Endothelial cell of umbilical vein (primary cell): ENCODE data around the gene ZC2HC1C. TPM values are rescaled to one million over a fixed set of nuclear protein-coding genes. Genes with fewer than 3 reads are reported as not detected.

Experiments
- BruUV-seq: library from RNA; stranded (reverse); fragments of 400-500 nt; replicated peaks from 2 replicates; lab custom pipeline; 2021; lab: Mats Ljungman, UMichigan
- CTCF ChIA-PET: fragments of 300-600, 350-600 bp; sonication (Branson Sonifier 250); formaldehyde crosslinking; loops from one replicate; lab custom pipeline; 2021; ENCODE audit warnings: antibody characterized with exemption, inconsistent platforms; lab: Charles Lee
- POLR2A ChIA-PET: fragments of 300-600, 350-600 bp; sonication (Branson Sonifier 250); formaldehyde crosslinking; loops from one replicate; lab custom pipeline; 2021; ENCODE audit warnings: antibody characterized with exemption, inconsistent platforms; lab: Charles Lee
- DNase-seq: peaks from one replicate; pipeline ENCODE4 v3.0.0-alpha.2; 2011; ENCODE audit warnings: low read depth, low spot score
- FAIRE-seq: peaks from 2 replicates; lab custom pipeline; 2011; peaks lifted over from hg19 to GRCh38; lab: Jason Lieb, UNC
- H2AFZ ChIP-seq: 2 replicates; pipeline ENCODE4 v1.6.0; 2012; ENCODE audit warnings: low read depth, low read length, control low read depth, inconsistent platforms
- H3K27ac ChIP-seq: 2 replicates; pipeline ENCODE4 v1.5.1; 2011; ENCODE audit warnings: low read depth, mild to moderate bottlenecking, control low read depth, low read length, moderate library complexity; ENCODE audit not compliant: insufficient read depth
- H3K27me3 ChIP-seq, 2 experiments: 2 replicates each; pipeline versions ENCODE4 v1.6.0 to v1.6.1; 2011; ENCODE audit warnings: low read length in 2 of 2, mixed read lengths in 1 of 2; ENCODE audit not compliant: control insufficient read depth in 2 of 2, insufficient read depth in 2 of 2
- H3K36me3 ChIP-seq, 2 experiments: 2 replicates in 1 of 2; 3 replicates in 1 of 2; pipeline ENCODE4 v1.5.1; 2011; ENCODE audit warnings: low read length in 2 of 2, mild to moderate bottlenecking in 1 of 2, moderate library complexity in 1 of 2; ENCODE audit not compliant: control insufficient read depth in 2 of 2, insufficient read depth in 2 of 2; ENCODE audit errors: extremely low read depth in 1 of 2
- H3K4me1 ChIP-seq: 3 replicates; pipeline ENCODE4 v1.5.1; 2011; ENCODE audit warnings: mild to moderate bottlenecking, low read length; ENCODE audit not compliant: control insufficient read depth, insufficient read depth; ENCODE audit errors: extremely low read depth
- H3K4me2 ChIP-seq: 2 replicates; pipeline ENCODE4 v1.6.1; 2011; ENCODE audit warnings: low read length, control low read depth, mixed read lengths; ENCODE audit not compliant: insufficient read depth
- H3K4me3 ChIP-seq, 3 experiments: fragments of 200-600 bp in 1 of 3; sonication (generic), shearing (Covaris generic) in 1 of 3; replicated peaks in 1 of 3; 2 replicates each; pipeline ENCODE4 v1.5.1; 2011 to 2016; ENCODE audit warnings: control low read depth in 3 of 3, low read length in 3 of 3, mild to moderate bottlenecking in 2 of 3, inconsistent platforms in 1 of 3, low read depth in 1 of 3, moderate library complexity in 1 of 3; ENCODE audit not compliant: insufficient read depth in 1 of 3
- H3K79me2 ChIP-seq: 2 replicates; pipeline ENCODE4 v1.6.0; 2012; ENCODE audit warnings: low read length, inconsistent platforms; ENCODE audit not compliant: control insufficient read depth, insufficient read depth
- H3K9ac ChIP-seq: replicated peaks from 2 replicates; pipeline ENCODE3; 2011; ENCODE audit warnings: low read length, control low read depth; ENCODE audit not compliant: insufficient read depth; ENCODE audit errors: extremely low read depth
- H3K9me1 ChIP-seq: replicated peaks from 3 replicates; pipeline ENCODE4 v1.6.0; 2011; ENCODE audit warnings: mild to moderate bottlenecking, low read length; ENCODE audit not compliant: control insufficient read depth, insufficient read depth; ENCODE audit errors: extremely low read depth
- H3K9me3 ChIP-seq: replicated peaks from 2 replicates; pipeline ENCODE4 v1.5.1; 2012; ENCODE audit warnings: low read length, inconsistent platforms; ENCODE audit not compliant: control insufficient read depth, insufficient read depth
- H4K20me1 ChIP-seq: replicated peaks from 2 replicates; pipeline ENCODE3; 2011; ENCODE audit warnings: mild to moderate bottlenecking, low read length; ENCODE audit not compliant: control insufficient read depth, insufficient read depth; ENCODE audit errors: extremely low read depth
- EZH2 ChIP-seq: IDR thresholded peaks from 2 replicates; pipeline ENCODE4 v1.6.1; 2012; ENCODE audit warnings: borderline replicate concordance, low read depth, mild to moderate bottlenecking, moderate library complexity, low read length, inconsistent platforms; ENCODE audit not compliant: severe bottlenecking
- FOS ChIP-seq: IDR thresholded peaks from 2 replicates; pipeline ENCODE4 v1.6.1; 2011; ENCODE audit warnings: mild to moderate bottlenecking, low read length, moderate library complexity, borderline replicate concordance; ENCODE audit not compliant: insufficient read depth
- GATA2 ChIP-seq: IDR thresholded peaks from 2 replicates; pipeline ENCODE4 v1.7.0; 2011; ENCODE audit warnings: low read depth, mild to moderate bottlenecking, moderate library complexity, mixed read lengths, low read length; ENCODE audit not compliant: insufficient read length, insufficient read depth
- JUN ChIP-seq: IDR thresholded peaks from 2 replicates; pipeline ENCODE4 v1.6.1; 2011; ENCODE audit warnings: borderline replicate concordance, low read depth; ENCODE audit not compliant: insufficient read length, insufficient read depth
- MYC ChIP-seq: IDR thresholded peaks from one replicate; pipeline ENCODE4 v1.6.1; 2011; ENCODE audit warnings: mild to moderate bottlenecking, low read depth, low read length
- POLR2A ChIP-seq: IDR thresholded peaks from 2 replicates; pipeline ENCODE4 v1.6.1; 2012; ENCODE audit warnings: low read depth, mild to moderate bottlenecking, control low read depth, low read length
- POLR2AphosphoS5 ChIP-seq: IDR thresholded peaks from 2 replicates; pipeline ENCODE4 v1.6.1; 2012; ENCODE audit warnings: low read depth, mild to moderate bottlenecking, control low read depth, low read length, moderate library complexity; ENCODE audit not compliant: insufficient read depth
- dilution Hi-C: fragments of 300-500 bp; cut with MboI; formaldehyde crosslinking; loops from one replicate; pipeline ENCODE4 v1.15.0; 2019; ENCODE audit warnings: low sequenced_read_pairs; ENCODE audit not compliant: extremely low pct_ligation_motif_present
- intact Hi-C: fragments of 100-400 bp; cut with micrococcal nuclease; formaldehyde crosslinking; loops from one replicate; pipeline ENCODE4 v1.10.0; 2022
- polyA plus RNA-seq, 4 experiments: library from polyadenylated mRNA; depleted of rRNA in 3 of 4; stranded (reverse) in 3 of 4; unstranded in 1 of 4; fragments of >200 nt; gene quantifications; 2 replicates each; pipeline versions ENCODE4 v1.2.1 to v1.2.3, GENCODE V29; 2011 to 2012; ENCODE audit warnings: missing spikeins in 1 of 4
- total RNA-seq: library from RNA; stranded (reverse); gene quantifications from 2 replicates; pipeline ENCODE4 v1.2.3, GENCODE V29; 2021
- TF ChIP-seq, protein P1 (sequence below), 2 donors: IDR thresholded peaks; 1 replicate in 1 of 2; 2 replicates in 1 of 2; pipeline ENCODE4 v1.5.1; 2011; ENCODE audit warnings: low read length in 2 of 2, mild to moderate bottlenecking in 2 of 2, moderate library complexity in 2 of 2, control low read depth in 1 of 2, inconsistent platforms in 1 of 2, low read depth in 1 of 2; ENCODE audit not compliant: insufficient read depth in 1 of 2; ENCODE audit errors: extremely low read depth in 1 of 2
- TF ChIP-seq, protein P2 (sequence below): IDR thresholded peaks from 2 replicates; pipeline ENCODE4 v1.6.1; 2011; ENCODE audit not compliant: insufficient read depth, insufficient read length

Gene ZC2HC1C
- total and polyA plus RNA-seq, 2 donors (not counting 3 experiments of a cell fraction or from before 2014, with no cell fraction given), result 0.84 to 0.91 TPM

DNA sequence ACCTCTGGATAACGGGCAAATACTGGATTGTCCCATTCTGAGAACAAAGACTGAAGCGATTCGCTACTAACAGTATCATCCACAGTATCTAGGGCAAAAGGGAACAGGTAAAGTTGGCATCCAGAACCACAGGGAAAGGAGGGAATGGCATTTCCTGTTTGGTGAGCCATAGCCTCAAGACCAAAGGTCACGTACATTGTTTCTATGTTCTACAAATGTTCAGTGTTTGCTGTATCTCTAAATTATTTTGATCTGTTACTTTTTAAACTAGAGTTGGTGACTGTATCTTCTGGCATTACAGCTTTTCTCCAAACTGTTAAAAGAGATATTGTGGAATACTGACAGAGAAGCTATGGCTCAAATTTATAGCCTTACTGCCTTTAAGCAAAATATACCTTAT, 27.8 kb upstream of the ZC2HC1C start:
- Histone ChIP-seq H2AFZ (no peak overlapping the region), H3K4me3 (peak overlapping the region in 1 of 3 experiments; percentile 5), H3K27ac (peak overlapping the region; percentile 39), H3K4me1 (peaks cover 28% of the 10 kb centered on the region), H3K27me3 (no peaks in the 10 kb centered on the region), H3K9me1 (no peaks in the 10 kb centered on the region), H4K20me1 (no peaks in the 10 kb centered on the region), H3K4me2 (peak overlapping the region; percentile 62), H3K36me3 (no peaks in the 10 kb centered on the region), H3K9ac (no peak overlapping the region), H3K79me2 (peaks cover 5% of the 10 kb centered on the region), H3K9me3 (no peaks in the 10 kb centered on the region)
- CTCF ChIA-PET, result interaction anchor here (0.8 to 2.4 kb wide), 5 partner anchors 17 to 262 kb away, joined by 3 to 7 read pairs (median 3); partner anchors contain the start of gene RPS6KL1
- DNase-seq (peak; percentile 18), FAIRE-seq (peak; percentile 89)
- dilution Hi-C loops, result no loop called here
- POLR2A ChIA-PET, result no interaction called here
- TF ChIP-seq JUN, result no peak
- TF ChIP-seq, protein P1, sequence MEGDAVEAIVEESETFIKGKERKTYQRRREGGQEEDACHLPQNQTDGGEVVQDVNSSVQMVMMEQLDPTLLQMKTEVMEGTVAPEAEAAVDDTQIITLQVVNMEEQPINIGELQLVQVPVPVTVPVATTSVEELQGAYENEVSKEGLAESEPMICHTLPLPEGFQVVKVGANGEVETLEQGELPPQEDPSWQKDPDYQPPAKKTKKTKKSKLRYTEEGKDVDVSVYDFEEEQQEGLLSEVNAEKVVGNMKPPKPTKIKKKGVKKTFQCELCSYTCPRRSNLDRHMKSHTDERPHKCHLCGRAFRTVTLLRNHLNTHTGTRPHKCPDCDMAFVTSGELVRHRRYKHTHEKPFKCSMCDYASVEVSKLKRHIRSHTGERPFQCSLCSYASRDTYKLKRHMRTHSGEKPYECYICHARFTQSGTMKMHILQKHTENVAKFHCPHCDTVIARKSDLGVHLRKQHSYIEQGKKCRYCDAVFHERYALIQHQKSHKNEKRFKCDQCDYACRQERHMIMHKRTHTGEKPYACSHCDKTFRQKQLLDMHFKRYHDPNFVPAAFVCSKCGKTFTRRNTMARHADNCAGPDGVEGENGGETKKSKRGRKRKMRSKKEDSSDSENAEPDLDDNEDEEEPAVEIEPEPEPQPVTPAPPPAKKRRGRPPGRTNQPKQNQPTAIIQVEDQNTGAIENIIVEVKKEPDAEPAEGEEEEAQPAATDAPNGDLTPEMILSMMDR (IDR thresholded peaks at IDR 0.05; ENCODE audit: extremely low read depth in 1 of 2, insufficient read depth in 1 of 2, low read depth in 1 of 2, low read length in 2 of 2), result no peak
- TF ChIP-seq EZH2, result no peak
- intact Hi-C loops, result no loop called here
- no TSS peak for BruUV-seq

DNA sequence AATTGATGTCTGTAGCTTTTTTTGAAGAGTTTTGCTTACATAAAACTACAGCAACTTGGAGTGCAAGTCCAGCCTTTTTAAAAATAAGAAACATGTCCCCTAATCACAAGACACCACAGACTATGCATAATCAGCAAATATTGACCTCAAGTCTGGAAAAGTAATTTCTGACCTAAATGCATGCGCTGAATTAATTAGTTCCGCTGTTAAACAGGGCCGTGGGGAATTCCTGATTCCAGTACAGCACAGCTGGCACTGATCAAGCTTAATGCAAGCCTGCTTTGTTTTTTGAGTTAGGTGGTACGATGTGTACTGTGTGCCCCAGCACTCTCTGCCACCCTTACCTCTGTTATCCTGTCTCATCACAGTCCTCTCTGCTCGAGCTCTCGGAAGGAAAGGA, 27.4 kb upstream of the ZC2HC1C start:
- H3K9me1 ChIP-seq, result no peaks in the 10 kb centered on the region
- H3K27me3 ChIP-seq, result no peaks in the 10 kb centered on the region
- no peak for TF ChIP-seq POLR2A
- no peak for TF ChIP-seq JUN
- TF ChIP-seq FOS, result no peak
- no peak for TF ChIP-seq EZH2
- TF ChIP-seq POLR2AphosphoS5, result no peak
- TF ChIP-seq GATA2, result no peak
- TF ChIP-seq MYC, result no peak
- TF ChIP-seq, protein P1 (IDR thresholded peaks at IDR 0.05; ENCODE audit: extremely low read depth in 1 of 2, insufficient read depth in 1 of 2, low read depth in 1 of 2, low read length in 2 of 2), result no peak
- TF ChIP-seq, protein P2, sequence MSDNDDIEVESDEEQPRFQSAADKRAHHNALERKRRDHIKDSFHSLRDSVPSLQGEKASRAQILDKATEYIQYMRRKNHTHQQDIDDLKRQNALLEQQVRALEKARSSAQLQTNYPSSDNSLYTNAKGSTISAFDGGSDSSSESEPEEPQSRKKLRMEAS, result no peak
- ChIA-PET POLR2A (no interaction called here), CTCF (interaction anchor here (0.8 to 2.4 kb wide), 5 partner anchors 17 to 262 kb away, joined by 3 to 7 read pairs (median 3); partner anchors contain the start of gene RPS6KL1)
- peaks cover 32% of the 10 kb centered on the region for H3K4me1 ChIP-seq
- DNase-seq (peak; percentile 16), FAIRE-seq (no peak)
- peak overlapping the region in 1 of 3 experiments; percentile 5 for H3K4me3 ChIP-seq
- H3K9me3 ChIP-seq, result no peaks in the 10 kb centered on the region
- no peak overlapping the region for H3K9ac ChIP-seq
- no peak overlapping the region for H2AFZ ChIP-seq
- BruUV-seq, result no TSS peak
- H3K27ac ChIP-seq, result peak overlapping the region; percentile 39
- H3K4me2 ChIP-seq, result peak overlapping the region; percentile 62
- dilution Hi-C loops, result no loop called here
- H3K79me2 ChIP-seq, result peaks cover 5% of the 10 kb centered on the region
- intact Hi-C loops, result no loop called here
- H3K36me3 ChIP-seq, result no peaks in the 10 kb centered on the region
- no peaks in the 10 kb centered on the region for H4K20me1 ChIP-seq
